GM18870 (cell line): ENCODE measurements around the gene SPOP.

Source experiments
- ATAC-seq: cut with Tn5 transposase; IDR thresholded peaks from one replicate; pipeline ENCODE4 v1.9.1; 2021; ENCODE audit warnings: moderate library complexity; ENCODE audit not compliant: unreplicated experiment

Gene SPOP

GRCh38 chr17:49588726-49589576 lies 88.9 kb downstream of the SPOP start:
- ATAC-seq, result no peak

- no peak for ATAC-seq
Measured at GRCh38 chr17:49588312-49588711, 89.6 kb downstream of the SPOP start.

GRCh38 chr17:49587366-49588073 lies 90.4 kb downstream of the SPOP start:
- ATAC-seq, result no peak

GRCh38 chr17:49585422-49586027 lies 92.4 kb downstream of the SPOP start:
- no peak for ATAC-seq

- ATAC-seq, result no peak
Measured at GRCh38 chr17:49583889-49584288, 94.0 kb downstream of the SPOP start.

- ATAC-seq, result no peak
Measured at GRCh38 chr17:49583226-49583625, 94.7 kb downstream of the SPOP start.

GRCh38 chr17:49582789-49583188 lies 95.1 kb downstream of the SPOP start:
- no peak for ATAC-seq

- no peak for ATAC-seq
Measured at GRCh38 chr17:49582055-49582722, 95.7 kb downstream of the SPOP start.

- no peak for ATAC-seq
Measured at GRCh38 chr17:49581648-49581998, 96.3 kb downstream of the SPOP start.

GRCh38 chr17:49580981-49581647 lies 96.8 kb downstream of the SPOP start:
- no peak for ATAC-seq

GRCh38 chr17:49580055-49580721 lies 97.7 kb downstream of the SPOP start:
- no peak for ATAC-seq

GRCh38 chr17:49579522-49579921 lies 98.4 kb downstream of the SPOP start:
- ATAC-seq, result no peak

- no peak for ATAC-seq
Measured at GRCh38 chr17:49578952-49579500, 98.9 kb downstream of the SPOP start.

GRCh38 chr17:49578414-49578813 lies 99.5 kb downstream of the SPOP start:
- no peak for ATAC-seq

GRCh38 chr17:49577963-49578362 lies 99.9 kb downstream of the SPOP start:
- no peak for ATAC-seq

GRCh38 chr17:49577650-49577934 lies 100.3 kb downstream of the SPOP start:
- no peak for ATAC-seq

- ATAC-seq, result no peak
Measured at GRCh38 chr17:49576917-49577649, 100.8 kb downstream of the SPOP start.

- no peak for ATAC-seq
Measured at GRCh38 chr17:49576088-49576916, 101.6 kb downstream of the SPOP start.

- no peak for ATAC-seq
Measured at GRCh38 chr17:49575679-49576087, 102.2 kb downstream of the SPOP start, which contains the start of gene NXPH3. NXPH3 (plus strand) TSS chr17:49575871; CDS start chr17:49576220, 349 bp downstream.
